ENCODE measurements around the gene ELOVL7. TPM values are rescaled to one million over a fixed set of nuclear protein-coding genes. Genes with fewer than 3 reads are reported as not detected.

The ELOVL7 gene
- total RNA-seq, 1 donor from 2014 or later = 0.59 TPM

GRCh38 chr5:60887746-60888145 is 43.7 kb upstream of the ELOVL7 start:
- no peak overlapping the region for H3K4me3 Mint-ChIP-seq (ENCODE audit: unreplicated experiment)
- no peak for TF ChIP-seq CTCF (IDR thresholded peaks at IDR 0.05; ENCODE audit: partially characterized antibody, unreplicated experiment)
- no peaks in the 10 kb centered on the region for H3K27me3 Mint-ChIP-seq (ENCODE audit: unreplicated experiment)
- peaks cover 1% of the 10 kb centered on the region for H3K9me3 Mint-ChIP-seq (ENCODE audit: unreplicated experiment)
- H3K36me3 Mint-ChIP-seq (ENCODE audit: unreplicated experiment) = peaks cover 2% of the 10 kb centered on the region
- no peak overlapping the region for H3K27ac Mint-ChIP-seq (ENCODE audit: unreplicated experiment)
- no peak for DNase-seq
- H3K4me1 Mint-ChIP-seq (ENCODE audit: low read depth, unreplicated experiment) = peaks cover 3% of the 10 kb centered on the region

DNA sequence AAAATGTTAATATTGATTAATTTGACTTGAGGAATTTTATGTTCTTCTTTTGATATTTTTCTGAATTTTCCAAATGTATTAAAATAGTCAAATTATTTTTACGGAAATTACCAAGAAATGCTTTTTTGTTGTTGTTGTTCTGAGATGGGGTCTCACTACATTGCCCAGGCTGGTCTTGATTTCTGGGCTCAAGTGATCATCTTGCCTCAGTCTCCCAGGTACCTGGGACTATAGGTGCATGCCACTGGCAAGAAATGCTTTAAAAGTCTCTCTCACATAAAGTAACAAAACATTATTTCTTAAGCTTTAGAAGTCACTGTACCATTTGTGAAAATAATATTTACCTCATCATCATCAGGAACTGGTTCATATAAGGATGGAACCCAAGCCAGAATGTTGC is 43.0 kb upstream of the ELOVL7 start:
- Mint-ChIP-seq H3K36me3 (ENCODE audit: unreplicated experiment) (peaks cover 5% of the 10 kb centered on the region), H3K4me3 (ENCODE audit: unreplicated experiment) (no peak overlapping the region), H3K27ac (ENCODE audit: unreplicated experiment) (no peak overlapping the region), H3K9me3 (ENCODE audit: unreplicated experiment) (peaks cover 3% of the 10 kb centered on the region), H3K27me3 (ENCODE audit: unreplicated experiment) (no peaks in the 10 kb centered on the region), H3K4me1 (ENCODE audit: low read depth, unreplicated experiment) (peaks cover 3% of the 10 kb centered on the region)
- DNase-seq = no peak
- no peak for TF ChIP-seq CTCF (IDR thresholded peaks at IDR 0.05; ENCODE audit: partially characterized antibody, unreplicated experiment)

DNA sequence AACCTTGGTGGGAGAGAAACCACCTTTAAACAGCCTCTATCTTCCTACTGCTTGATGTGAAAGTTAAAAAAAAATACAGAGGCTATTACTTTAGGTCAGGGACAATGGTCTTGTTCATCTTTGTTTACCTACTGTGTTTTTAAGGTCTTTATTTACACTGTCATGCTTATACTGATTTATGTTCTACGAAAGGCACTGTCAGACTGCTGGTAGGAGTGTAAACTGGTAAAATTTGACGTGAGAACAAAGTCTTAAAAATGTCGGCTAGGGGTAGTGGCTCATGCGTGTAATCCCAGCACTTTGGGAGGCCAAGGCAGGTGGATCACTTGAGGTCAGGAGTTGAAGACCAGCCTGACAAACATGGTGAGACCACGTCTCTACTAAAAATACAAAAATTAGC is 42.1 kb upstream of the ELOVL7 start:
- Mint-ChIP-seq H3K27ac (ENCODE audit: unreplicated experiment) (no peak overlapping the region), H3K27me3 (ENCODE audit: unreplicated experiment) (no peaks in the 10 kb centered on the region), H3K36me3 (ENCODE audit: unreplicated experiment) (peaks cover 5% of the 10 kb centered on the region), H3K4me1 (ENCODE audit: low read depth, unreplicated experiment) (no peaks in the 10 kb centered on the region), H3K9me3 (ENCODE audit: unreplicated experiment) (peaks cover 3% of the 10 kb centered on the region), H3K4me3 (ENCODE audit: unreplicated experiment) (no peak overlapping the region)
- no peak for TF ChIP-seq CTCF (IDR thresholded peaks at IDR 0.05; ENCODE audit: partially characterized antibody, unreplicated experiment)
- DNase-seq = no peak

DNA sequence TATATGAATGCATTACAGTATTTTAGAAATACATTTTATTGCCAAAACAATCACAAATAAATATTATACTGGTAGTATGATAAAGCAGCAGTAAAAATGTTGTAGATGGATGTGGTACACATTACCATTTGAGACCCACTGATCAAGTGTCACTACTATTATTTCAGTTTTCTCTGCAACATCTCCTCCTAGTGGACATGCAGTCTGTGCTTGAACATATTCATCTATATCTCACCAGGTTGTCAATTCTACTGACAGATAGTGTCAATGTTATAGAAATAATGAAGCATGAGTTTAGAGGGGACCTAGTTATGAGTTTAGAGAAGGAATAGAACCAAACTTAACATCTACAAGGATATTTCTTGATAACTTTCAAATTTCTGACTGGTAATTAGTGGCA is 39.2 kb upstream of the ELOVL7 start:
- DNase-seq = no peak
- H3K36me3 Mint-ChIP-seq (ENCODE audit: unreplicated experiment) = peaks cover 11% of the 10 kb centered on the region
- H3K4me3 Mint-ChIP-seq (ENCODE audit: unreplicated experiment) = no peak overlapping the region
- no peak overlapping the region for H3K27ac Mint-ChIP-seq (ENCODE audit: unreplicated experiment)
- H3K4me1 Mint-ChIP-seq (ENCODE audit: low read depth, unreplicated experiment) = no peaks in the 10 kb centered on the region
- no peaks in the 10 kb centered on the region for H3K27me3 Mint-ChIP-seq (ENCODE audit: unreplicated experiment)
- H3K9me3 Mint-ChIP-seq (ENCODE audit: unreplicated experiment) = peaks cover 6% of the 10 kb centered on the region
- peak; percentile 22 for TF ChIP-seq CTCF (IDR thresholded peaks at IDR 0.05; ENCODE audit: partially characterized antibody, unreplicated experiment)

- Mint-ChIP-seq H3K27me3 (ENCODE audit: unreplicated experiment) (no peaks in the 10 kb centered on the region), H3K36me3 (ENCODE audit: unreplicated experiment) (peaks cover 7% of the 10 kb centered on the region), H3K27ac (ENCODE audit: unreplicated experiment) (no peak overlapping the region), H3K4me3 (ENCODE audit: unreplicated experiment) (no peak overlapping the region), H3K4me1 (ENCODE audit: low read depth, unreplicated experiment) (no peaks in the 10 kb centered on the region), H3K9me3 (ENCODE audit: unreplicated experiment) (no peaks in the 10 kb centered on the region)
- no peak for TF ChIP-seq CTCF (IDR thresholded peaks at IDR 0.05; ENCODE audit: partially characterized antibody, unreplicated experiment)
- DNase-seq = no peak
Measured at GRCh38 chr5:60872892-60873291, 28.8 kb upstream of the ELOVL7 start.
